K562 (cell line): Measurements from ENCODE around the gene TMEM200B.

ENCODE experiments used
- ELF4 ChIP-seq: fragments of 450-650 bp; formaldehyde crosslinking; IDR thresholded peaks from 2 replicates; pipeline ENCODE4 v1.4.0; 2022; ENCODE audit warnings: missing genetic modification characterization
- EZH2 ChIP-seq: IDR thresholded peaks from 2 replicates; pipeline ENCODE4 v1.6.1; 2012; ENCODE audit warnings: low read depth, mild to moderate bottlenecking, inconsistent platforms, low read length, borderline replicate concordance
- JUN ChIP-seq, 2 experiments: sonication (generic) in 1 of 2; formaldehyde crosslinking in 1 of 2; IDR thresholded peaks; 2 replicates each; pipeline versions ENCODE4 v1.6.1 to v1.8.0; 2012 to 2022; ENCODE audit warnings: borderline replicate concordance in 2 of 2, mild to moderate bottlenecking in 2 of 2, improper control_type of control experiment in 1 of 2, low read depth in 1 of 2, low read length in 1 of 2, missing genetic modification reagents in 1 of 2
- MAFK ChIP-seq: IDR thresholded peaks from 2 replicates; pipeline ENCODE4 v1.6.1; 2011; ENCODE audit warnings: low read length, improper control_type of control experiment
- MBD2 ChIP-seq: sonication (generic); IDR thresholded peaks from 2 replicates; pipeline ENCODE4 v1.6.1; 2016; ENCODE audit warnings: low read depth, borderline replicate concordance
- NRF1 ChIP-seq, 2 experiments: fragments of 450-650 bp; IDR thresholded peaks in 1 of 2; conservative IDR thresholded peaks in 1 of 2; 2 replicates each; pipeline ENCODE4 v1.6.1; 2014; ENCODE audit warnings: mild to moderate bottlenecking in 2 of 2
- TEAD4 ChIP-seq, 2 experiments: sonication (generic) in 1 of 2; formaldehyde crosslinking in 1 of 2; IDR thresholded peaks; 2 replicates each; pipeline versions ENCODE4 v1.6.1 to v1.8.0; 2012 to 2022; ENCODE audit warnings: borderline replicate concordance in 1 of 2, inconsistent platforms in 1 of 2, low read length in 1 of 2, mild to moderate bottlenecking in 1 of 2, missing genetic modification reagents in 1 of 2

DNA sequence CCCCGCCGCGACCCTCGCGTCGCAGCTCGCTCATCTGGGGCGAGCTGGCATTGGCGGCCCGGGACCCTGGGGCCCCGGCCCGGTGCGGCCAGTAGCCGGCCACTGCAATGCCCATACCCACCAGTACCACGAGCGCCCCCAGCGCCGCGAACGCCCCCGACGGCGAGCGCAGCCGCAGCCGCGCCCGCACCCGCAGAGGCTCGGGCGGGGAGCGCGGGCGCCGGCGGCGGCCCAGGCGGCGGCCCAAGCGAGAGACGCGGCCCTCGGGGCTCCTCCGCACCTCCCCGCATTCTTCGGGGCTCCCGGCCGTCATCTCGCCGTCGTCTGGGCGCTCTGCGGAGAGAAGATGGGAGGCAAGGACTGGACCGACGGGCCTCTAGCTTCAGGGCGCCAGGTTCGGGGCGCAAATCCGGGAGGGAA, 2.2 kb downstream of the TMEM200B start:
- TF ChIP-seq MBD2 = no peak
- TF ChIP-seq TEAD4 (IDR thresholded peaks at IDR 0.05; ENCODE audit: low read length) = no peak
- no peak for TF ChIP-seq TEAD4 (CRISPR knock-in tag; IDR thresholded peaks at IDR 0.05; ENCODE audit: borderline replicate concordance)
- TF ChIP-seq MAFK = no peak
- no peak for TF ChIP-seq NRF1 (conservative IDR thresholded peaks at IDR 0.05 in 1 of 2, IDR thresholded peaks at IDR 0.05 in 1 of 2)
- TF ChIP-seq ELF4 = no peak
- TF ChIP-seq JUN (IDR thresholded peaks at IDR 0.05; ENCODE audit: borderline replicate concordance, low read depth, low read length) = no peak
- TF ChIP-seq JUN (CRISPR knock-in tag; IDR thresholded peaks at IDR 0.05; ENCODE audit: borderline replicate concordance) = no peak
- TF ChIP-seq EZH2 = no peak
